ENCODE measurements around the gene RDH11.

Gene RDH11

GRCh38 chr14:67646131-67646530 lies 49.4 kb downstream of the RDH11 start:
- no peak for TF ChIP-seq CTCF (IDR thresholded peaks at IDR 0.05; ENCODE audit: control extremely low read depth, extremely low read depth, low read depth, missing control alignments)
- ChIA-PET CTCF (no interaction called here), POLR2A (no interaction called here)
- DNase-seq (ENCODE audit: extremely low spot score) = no peak

GRCh38 chr14:67645414-67645813 lies 50.1 kb downstream of the RDH11 start:
- no peak for DNase-seq (ENCODE audit: extremely low spot score)
- POLR2A ChIA-PET = no interaction called here
- TF ChIP-seq CTCF (IDR thresholded peaks at IDR 0.05; ENCODE audit: control extremely low read depth, extremely low read depth, low read depth, missing control alignments) = no peak
- CTCF ChIA-PET = interaction anchor here (1.5 to 3.2 kb wide), 5 partner anchors 8 to 59 kb away, joined by 5 to 16 read pairs (median 10); partner anchors contain the start of gene ARG2

- DNase-seq (ENCODE audit: extremely low spot score) = no peak
- ChIA-PET POLR2A (no interaction called here), CTCF (interaction anchor here (0.8 to 3.2 kb wide), 11 partner anchors 9 to 216 kb away, joined by 3 to 16 read pairs (median 3); partner anchors contain the start of gene ARG2)
- no peak for TF ChIP-seq CTCF (IDR thresholded peaks at IDR 0.05; ENCODE audit: control extremely low read depth, extremely low read depth, low read depth, missing control alignments)
These were observed 51.1 kb downstream of the RDH11 start for GRCh38 chr14:67644428-67644827.

GRCh38 chr14:67643713-67644112 lies 51.9 kb downstream of the RDH11 start:
- DNase-seq (ENCODE audit: extremely low spot score) = no peak
- POLR2A ChIA-PET = interaction anchor here (0.7 kb wide), 1 partner anchor 13 kb away, joined by 4 read pairs; no protein-coding TSS in a partner anchor
- TF ChIP-seq CTCF (IDR thresholded peaks at IDR 0.05; ENCODE audit: control extremely low read depth, extremely low read depth, low read depth, missing control alignments) = no peak
- CTCF ChIA-PET = interaction anchor here (0.8 to 3.2 kb wide), 10 partner anchors 8 to 216 kb away, joined by 3 to 16 read pairs (median 4); partner anchors contain the start of gene ARG2

- DNase-seq (ENCODE audit: extremely low spot score) = no peak
- ChIA-PET CTCF (interaction anchor here (0.8 to 3.2 kb wide), 5 partner anchors 10 to 214 kb away, joined by 3 to 16 read pairs (median 3); partner anchors contain the start of genes ARG2 and PIGH), POLR2A (no interaction called here)
- no peak for TF ChIP-seq CTCF (IDR thresholded peaks at IDR 0.05; ENCODE audit: control extremely low read depth, extremely low read depth, low read depth, missing control alignments)
These were observed 53.4 kb downstream of the RDH11 start for GRCh38 chr14:67641902-67642749.

- CTCF ChIA-PET = interaction anchor here (0.9 to 1.3 kb wide), 2 partner anchors 10 to 63 kb away, joined by 3 to 6 read pairs; no protein-coding TSS in a partner anchor
- POLR2A ChIA-PET = no interaction called here
- DNase-seq (ENCODE audit: extremely low spot score) = no peak
- TF ChIP-seq CTCF (IDR thresholded peaks at IDR 0.05; ENCODE audit: control extremely low read depth, extremely low read depth, low read depth, missing control alignments) = no peak
These were observed 54.1 kb downstream of the RDH11 start for GRCh38 chr14:67641480-67641879.

Data from GM10248 (cell line).